GM12864 (cell line): ENCODE results near the gene SH3TC2.

Source experiments
- DNase-seq: peaks from one replicate; pipeline ENCODE4 v3.0.0-alpha.2; 2011; ENCODE audit warnings: low read depth
- H3K4me3 ChIP-seq: 2 replicates; pipeline ENCODE4 v1.5.1; 2011; ENCODE audit warnings: mild to moderate bottlenecking, low read depth, low read length, control low read depth
- TF ChIP-seq, protein P1 (sequence below): IDR thresholded peaks from 2 replicates; pipeline ENCODE4 v1.5.1; 2011; ENCODE audit warnings: low read depth, mild to moderate bottlenecking, moderate library complexity, low read length, control low read depth, inconsistent platforms; ENCODE audit errors: missing control alignments

SH3TC2 gene

DNA sequence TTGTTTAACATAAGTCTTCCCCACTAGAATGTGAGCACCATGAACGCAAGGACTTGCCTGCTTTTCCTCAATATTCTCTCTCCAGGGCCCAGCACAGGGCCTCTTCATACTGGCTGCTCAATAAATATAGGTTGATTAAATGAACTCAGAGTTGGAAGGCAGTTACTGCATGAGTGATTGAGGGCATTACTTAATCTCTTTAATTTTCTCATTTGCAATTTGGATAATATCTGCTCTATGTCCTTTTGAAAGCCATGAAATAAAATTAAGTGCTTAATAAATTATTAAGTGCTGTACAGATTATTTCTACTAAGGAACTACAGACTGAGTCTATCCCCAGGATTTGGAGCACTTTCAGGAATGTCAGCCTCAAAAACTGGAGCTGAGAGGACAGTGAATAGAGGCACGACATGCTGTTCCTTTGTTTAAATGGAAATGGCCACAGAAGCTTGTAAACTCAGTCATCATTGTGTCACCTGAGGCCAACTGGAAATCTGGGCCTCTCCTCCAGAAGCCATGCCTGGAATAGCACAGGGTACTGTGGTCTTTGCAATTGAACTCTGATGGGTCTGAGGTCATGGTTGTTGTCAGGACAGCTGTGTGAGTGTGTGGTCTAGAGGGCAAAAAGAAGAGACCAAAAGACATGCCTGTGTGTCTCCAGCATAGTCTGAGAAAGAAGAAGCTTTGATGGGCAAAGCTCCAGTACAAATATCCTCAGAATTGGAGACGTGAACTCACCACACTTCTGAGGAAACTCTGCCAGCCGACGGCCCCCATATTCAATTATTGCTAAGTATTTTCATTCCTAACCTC is 86.1 kb downstream of the SH3TC2 start:
- TF ChIP-seq, protein P1, sequence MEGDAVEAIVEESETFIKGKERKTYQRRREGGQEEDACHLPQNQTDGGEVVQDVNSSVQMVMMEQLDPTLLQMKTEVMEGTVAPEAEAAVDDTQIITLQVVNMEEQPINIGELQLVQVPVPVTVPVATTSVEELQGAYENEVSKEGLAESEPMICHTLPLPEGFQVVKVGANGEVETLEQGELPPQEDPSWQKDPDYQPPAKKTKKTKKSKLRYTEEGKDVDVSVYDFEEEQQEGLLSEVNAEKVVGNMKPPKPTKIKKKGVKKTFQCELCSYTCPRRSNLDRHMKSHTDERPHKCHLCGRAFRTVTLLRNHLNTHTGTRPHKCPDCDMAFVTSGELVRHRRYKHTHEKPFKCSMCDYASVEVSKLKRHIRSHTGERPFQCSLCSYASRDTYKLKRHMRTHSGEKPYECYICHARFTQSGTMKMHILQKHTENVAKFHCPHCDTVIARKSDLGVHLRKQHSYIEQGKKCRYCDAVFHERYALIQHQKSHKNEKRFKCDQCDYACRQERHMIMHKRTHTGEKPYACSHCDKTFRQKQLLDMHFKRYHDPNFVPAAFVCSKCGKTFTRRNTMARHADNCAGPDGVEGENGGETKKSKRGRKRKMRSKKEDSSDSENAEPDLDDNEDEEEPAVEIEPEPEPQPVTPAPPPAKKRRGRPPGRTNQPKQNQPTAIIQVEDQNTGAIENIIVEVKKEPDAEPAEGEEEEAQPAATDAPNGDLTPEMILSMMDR = no peak
- DNase-seq = no peak
- H3K4me3 ChIP-seq = no peak overlapping the region

DNA sequence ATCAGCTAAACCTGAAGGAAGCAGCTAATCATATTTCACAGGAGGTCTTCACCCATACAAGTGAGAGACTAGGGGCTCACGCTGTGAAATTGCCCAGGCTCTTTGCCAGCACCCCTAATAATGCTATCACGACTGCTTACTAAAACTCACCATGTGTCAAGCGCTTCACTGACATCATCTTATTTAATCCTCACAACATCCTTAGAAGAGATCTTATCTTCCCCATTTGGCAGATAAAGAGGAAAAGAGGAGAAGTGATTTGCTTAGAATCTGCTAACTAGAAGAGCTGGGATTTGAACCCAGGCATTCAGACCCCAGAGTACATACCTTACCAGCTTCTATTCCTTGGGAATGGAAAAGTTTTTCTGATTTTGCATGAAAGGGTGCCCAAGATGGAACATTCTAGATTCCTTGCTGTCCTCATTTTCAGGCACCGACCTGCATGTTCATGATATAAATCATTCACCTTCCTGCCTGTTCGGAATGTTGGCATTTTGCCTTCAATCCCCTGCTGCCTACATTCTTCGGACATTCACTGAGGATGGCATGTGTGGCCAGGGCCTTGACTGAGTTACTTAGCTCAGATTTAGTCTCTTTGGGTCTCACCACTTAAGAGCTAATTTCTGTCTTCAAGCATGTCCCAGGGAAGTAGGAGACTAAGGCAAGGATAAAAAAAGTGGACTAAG is 88.1 kb downstream of the SH3TC2 start:
- TF ChIP-seq, protein P1 = no peak
- H3K4me3 ChIP-seq = no peak overlapping the region
- DNase-seq = no peak

DNA sequence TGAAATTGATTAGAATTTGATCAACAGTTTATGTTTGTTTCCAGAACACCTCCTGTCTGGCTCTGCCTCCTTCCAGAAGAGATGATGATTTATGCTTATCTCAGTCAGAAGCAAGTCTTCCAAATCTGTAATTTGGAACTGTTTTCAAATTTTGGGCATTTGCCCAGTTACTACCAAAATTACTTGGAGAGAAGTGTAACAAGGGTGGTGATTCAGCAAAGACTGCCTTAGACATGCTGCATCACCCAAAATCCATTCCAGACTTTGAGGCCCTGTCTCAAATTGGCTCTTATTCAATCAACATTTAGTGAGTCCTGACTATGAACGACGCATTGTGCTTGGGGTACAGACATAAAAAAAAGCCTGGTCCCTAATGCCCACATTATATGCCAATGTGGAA is 89.4 kb downstream of the SH3TC2 start:
- no peak overlapping the region for H3K4me3 ChIP-seq
- DNase-seq = no peak
- TF ChIP-seq, protein P1 = no peak

DNA sequence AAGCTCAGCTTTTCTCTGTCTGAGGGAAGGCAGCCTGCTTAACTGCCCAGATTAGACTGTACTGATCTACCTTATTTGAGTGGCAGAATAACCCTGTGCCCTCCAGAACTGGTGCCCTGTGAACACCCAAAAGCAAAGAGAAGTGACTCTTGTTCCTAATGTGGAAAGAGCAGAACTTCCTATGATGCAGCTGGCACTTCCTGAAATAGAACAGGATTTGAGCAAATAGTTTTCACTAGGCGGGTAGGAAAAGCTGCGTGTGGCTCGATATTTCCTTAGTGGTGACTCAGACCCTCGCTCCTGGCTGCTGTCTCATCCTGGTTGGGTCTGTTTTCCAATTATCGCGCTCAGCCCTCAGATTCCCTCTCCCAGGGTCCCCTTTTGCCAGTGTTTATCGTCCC is 89.9 kb downstream of the SH3TC2 start:
- TF ChIP-seq, protein P1 = no peak
- H3K4me3 ChIP-seq = no peak overlapping the region
- no peak for DNase-seq

DNA sequence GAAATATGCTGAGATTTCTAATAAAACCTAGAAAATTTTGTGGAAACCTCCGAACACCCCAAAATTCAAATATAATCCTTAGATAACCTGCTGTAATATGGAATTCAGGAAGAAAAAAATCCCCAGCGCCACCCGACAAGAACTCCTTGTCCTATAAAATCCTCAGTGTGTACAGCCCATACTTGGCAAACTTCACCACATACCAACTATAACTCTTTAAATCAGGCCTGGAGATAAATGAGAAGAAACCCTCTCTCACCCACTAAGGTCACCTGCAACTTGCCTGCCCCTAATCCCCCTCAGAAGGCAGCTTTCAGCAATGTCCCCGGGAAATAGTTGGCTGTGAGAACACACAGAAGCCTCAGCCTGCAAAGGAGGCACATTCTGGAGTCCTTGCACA is 90.5 kb downstream of the SH3TC2 start:
- no peak for DNase-seq
- H3K4me3 ChIP-seq = no peak overlapping the region
- TF ChIP-seq, protein P1 = no peak

GRCh38 chr5:148970876-148971275 is 92.0 kb downstream of the SH3TC2 start:
- no peak overlapping the region for H3K4me3 ChIP-seq
- DNase-seq = no peak
- TF ChIP-seq, protein P1 = no peak
